GM15510 (cell line): ENCODE measurements around the gene ARMC12.

Experiments used
- POLR2A ChIP-seq: IDR thresholded peaks from 3 replicates; pipeline ENCODE4 v1.6.1; 2011; ENCODE audit warnings: borderline replicate concordance; ENCODE audit not compliant: insufficient read length; ENCODE audit errors: extremely low read depth

ARMC12 gene

DNA sequence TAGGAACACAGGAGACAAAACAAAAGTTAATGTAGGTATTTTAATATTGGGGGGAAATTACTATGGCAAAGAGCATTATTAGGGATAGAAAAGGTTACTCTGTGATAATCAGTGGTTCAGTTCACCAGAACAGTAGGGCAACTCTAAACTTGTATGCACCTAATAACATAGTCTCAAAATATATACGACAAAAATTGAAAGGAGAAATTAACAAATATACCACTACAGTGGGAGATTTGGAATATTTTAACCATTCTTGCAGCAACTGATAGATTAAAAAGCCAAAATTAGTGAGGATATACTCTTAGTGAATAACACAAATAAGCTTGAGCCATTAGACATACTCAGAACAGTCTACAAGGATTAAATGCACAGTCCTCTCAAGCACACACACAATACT is 11.0 kb downstream of the ARMC12 start:
- no peak for TF ChIP-seq POLR2A

DNA sequence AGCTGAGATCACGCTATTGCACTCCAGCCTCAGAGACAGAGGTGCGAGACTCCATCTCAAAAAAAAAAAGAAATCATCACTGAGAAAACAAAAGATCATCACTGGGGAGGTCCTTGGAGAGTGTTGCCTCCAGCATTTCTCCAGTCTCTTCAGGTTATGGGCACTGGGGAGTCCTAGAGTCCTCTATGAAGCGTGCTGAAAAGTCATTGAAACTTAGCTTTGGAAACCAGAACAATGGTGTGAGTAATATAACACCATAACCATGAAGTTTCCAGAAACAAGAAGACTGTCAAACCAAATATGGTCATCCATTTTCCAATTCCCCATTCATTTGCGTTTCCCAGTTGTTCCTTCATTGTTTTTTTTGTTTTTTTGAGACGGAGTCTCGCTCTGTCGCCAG is 13.7 kb downstream of the ARMC12 start:
- no peak for TF ChIP-seq POLR2A

DNA sequence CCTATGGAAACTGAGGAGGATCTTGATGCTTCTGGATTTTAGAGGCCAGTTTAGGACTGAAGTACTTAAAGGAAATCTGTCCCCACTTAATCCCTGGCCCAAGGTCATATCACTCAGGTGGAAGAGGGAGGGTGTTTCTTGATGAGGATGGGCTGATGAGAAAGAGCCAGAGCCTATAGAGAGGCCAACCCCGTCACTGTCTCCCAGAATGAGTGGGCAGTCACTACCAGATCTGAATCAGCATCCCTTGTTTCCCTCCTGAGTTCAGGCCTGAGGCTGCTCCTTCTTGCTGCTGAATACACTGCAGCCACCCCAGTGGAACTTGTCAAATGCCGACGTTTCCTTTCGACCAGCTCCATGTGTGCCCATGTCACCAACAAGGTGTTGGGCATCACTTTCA is 14.8 kb downstream of the ARMC12 start:
- no peak for TF ChIP-seq POLR2A

DNA sequence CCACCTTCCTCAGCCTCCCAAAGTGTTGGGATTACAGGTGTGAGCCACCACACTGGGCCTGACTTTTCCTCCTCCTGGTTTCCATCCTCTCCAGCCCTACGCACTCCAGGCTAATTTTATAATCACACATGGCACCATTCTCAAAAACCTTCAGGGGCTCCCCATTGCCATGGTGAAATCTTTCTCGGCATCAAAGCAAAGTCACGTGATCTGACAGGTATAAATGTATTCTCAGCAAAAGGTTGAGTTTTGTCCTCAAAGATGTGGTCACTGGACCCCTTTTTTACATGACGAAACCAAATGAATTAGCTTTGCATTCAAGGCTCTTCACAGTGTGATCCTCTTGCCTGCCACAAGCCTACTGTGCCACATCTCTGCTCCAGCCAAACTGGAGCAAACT is 15.5 kb downstream of the ARMC12 start:
- TF ChIP-seq POLR2A = no peak

DNA sequence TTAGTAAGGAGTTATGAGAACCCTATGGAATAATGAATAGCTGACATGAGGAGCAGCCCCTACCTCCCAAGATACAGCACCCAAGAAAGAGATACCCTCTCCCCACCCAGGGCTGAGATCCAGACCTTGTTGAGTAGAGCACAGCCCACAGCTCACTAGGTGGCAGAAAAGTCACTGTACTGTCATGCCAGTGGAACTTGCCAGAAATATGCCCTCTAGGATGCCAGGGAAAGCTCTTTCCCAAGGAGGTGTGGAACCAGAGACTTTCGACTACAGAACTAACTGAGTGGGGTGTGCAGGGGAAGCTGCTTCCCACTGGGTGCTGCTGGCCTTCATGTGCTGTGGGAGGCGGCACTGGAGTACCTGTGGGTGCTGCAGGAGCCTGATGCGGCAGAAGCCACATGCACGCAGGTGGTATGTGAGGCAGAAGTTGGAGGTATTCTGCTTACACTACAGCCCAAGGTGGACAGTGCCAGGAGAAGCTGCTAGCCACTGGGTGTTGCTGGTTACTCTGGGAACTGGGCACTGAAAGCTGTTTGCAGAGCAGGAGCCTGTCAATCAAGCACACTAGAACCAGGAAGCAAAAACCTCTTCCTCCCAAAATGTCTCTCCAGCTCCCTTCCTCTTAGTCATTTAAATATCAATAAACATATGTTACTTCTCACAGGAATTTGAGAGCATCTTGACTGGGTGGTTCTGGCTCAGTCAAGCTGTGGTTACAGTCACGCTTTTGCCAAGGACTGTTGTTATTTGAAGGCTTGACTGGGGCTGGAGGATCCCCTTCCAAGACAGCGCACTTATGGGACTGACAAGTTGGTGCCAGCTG is 17.8 kb downstream of the ARMC12 start:
- TF ChIP-seq POLR2A = no peak

DNA sequence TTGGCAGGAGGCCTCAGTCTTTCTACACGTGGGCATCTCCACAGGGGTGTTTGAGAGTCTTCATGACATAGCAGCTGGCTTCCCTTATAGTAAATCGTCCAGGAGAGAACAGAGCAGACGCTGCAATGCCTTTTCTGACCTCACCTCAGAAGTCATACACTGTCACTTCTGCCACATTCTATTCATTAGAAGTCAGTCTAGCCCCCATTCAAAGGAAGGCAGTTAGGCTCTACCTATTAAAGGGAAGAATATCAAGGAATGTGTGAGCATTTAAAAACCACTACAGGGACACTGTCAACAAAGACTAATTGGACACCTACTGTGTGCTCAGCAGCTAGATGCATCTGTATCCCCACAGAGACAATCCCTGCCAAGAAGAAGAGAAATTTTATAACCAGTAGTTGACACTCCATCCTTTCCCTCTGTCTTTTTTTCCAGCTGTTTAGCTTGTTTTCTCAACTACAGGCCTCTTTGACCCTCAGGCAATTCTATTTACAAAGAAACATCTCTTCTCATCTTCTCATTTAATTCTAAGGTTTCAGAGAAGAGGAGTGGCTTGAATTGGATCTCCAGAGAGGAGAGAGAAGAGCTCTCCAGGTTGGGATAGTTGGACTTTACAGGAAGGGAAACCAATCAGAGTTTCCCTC is 18.6 kb downstream of the ARMC12 start:
- no peak for TF ChIP-seq POLR2A

DNA sequence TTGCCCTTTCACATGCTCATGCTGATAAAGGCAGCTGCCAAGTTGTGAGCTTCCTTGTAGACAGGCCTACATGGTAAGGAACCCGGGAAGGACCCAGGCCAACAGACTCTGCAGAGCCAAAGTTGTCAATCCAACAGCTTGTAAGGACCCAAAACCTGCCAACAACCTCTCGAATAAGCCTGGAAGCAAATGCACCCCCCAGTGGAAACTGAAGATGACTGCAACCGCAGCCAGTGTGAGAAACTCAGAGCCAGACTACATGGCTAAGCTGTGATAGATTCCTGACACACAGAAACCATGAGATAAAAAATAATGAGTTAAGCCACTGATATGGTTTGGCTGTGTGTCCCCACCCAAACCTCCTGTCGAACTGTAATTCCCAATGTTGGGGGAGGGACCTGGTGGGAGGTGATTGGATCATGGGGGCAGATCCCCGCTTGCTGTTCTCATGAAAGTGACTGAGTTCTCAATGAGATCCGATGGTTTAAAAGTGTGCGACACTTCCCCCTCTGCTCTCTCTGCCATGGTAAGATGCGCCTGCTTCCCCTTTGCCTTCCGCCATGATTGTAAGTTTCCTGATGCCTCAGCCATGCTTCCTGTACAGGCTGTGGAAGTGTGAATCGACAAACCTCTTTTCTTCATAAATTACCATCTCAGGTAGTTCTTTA is 20.8 kb downstream of the ARMC12 start:
- TF ChIP-seq POLR2A = no peak

DNA sequence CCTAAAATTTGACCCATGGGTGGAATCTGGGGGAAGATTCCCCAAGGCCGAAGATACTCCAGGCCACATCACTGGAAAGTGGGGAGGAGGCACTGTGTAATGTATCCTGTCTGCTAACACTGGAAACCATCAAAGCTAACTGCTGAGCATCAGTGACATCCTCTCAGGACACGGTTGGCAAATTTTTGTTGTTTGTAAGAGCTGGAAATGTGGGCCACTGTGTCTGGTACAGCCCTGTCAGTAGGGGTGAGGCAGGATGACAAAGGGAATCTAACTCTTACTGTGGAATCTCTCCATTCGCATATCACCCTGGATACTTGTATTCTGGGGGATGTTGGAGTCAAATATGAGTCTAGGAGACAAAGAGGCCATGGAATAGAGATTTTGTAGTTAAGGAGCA is 22.6 kb downstream of the ARMC12 start:
- TF ChIP-seq POLR2A = no peak

DNA sequence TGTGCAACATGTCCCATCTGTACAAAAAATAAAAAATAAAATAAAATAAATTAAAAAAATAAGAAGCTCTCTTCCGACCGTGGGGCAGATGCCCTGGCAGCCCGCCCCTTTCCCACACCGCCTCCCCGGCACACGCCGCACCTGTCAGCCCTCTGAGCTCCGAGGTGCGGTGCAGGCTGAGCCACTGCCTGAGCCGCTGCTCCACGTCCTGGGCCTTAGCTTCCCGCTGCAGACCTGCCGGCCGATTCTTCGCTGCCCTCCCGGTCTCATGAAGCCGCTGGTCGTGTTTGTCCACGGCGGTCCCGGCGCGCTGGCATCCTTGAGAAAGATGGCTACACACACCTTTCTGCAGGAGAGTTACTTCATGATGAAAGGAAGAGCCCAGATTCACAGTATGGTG is 28.9 kb downstream of the ARMC12 start:
- TF ChIP-seq POLR2A = no peak

DNA sequence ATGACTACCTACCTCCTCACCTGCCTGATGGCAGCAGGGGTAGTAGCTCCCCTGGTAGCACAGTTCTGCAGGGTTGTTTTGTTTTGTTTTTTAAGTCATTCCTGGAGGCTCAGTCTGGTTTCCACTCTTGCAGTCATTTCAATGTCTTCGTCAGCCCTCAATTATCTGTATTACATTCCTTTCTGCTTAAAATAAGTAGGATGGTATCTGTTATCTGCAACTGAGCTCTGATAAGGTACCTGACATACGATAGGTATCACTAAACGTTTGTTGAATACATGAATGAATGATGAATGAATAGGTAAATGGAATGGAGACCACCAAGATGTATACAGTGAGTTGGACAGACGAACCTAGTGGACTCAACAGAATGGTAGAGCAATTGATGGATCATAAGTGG is 32.4 kb downstream of the ARMC12 start:
- TF ChIP-seq POLR2A = no peak

DNA sequence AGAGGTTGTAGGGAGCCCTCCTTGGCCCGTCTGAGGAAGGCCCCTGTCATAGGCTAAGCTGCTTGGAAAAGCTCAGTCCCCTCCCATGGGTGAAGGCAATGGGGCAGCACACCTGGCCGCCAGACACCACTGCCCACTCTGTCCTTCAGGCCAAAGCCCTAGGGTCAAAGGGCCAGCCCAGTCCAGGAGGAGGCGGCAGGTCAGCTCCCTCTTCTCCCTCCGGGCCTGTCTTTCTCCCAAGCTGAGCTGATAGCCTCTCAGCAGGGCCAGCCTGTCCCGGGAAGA is 34.5 kb downstream of the ARMC12 start:
- no peak for TF ChIP-seq POLR2A

DNA sequence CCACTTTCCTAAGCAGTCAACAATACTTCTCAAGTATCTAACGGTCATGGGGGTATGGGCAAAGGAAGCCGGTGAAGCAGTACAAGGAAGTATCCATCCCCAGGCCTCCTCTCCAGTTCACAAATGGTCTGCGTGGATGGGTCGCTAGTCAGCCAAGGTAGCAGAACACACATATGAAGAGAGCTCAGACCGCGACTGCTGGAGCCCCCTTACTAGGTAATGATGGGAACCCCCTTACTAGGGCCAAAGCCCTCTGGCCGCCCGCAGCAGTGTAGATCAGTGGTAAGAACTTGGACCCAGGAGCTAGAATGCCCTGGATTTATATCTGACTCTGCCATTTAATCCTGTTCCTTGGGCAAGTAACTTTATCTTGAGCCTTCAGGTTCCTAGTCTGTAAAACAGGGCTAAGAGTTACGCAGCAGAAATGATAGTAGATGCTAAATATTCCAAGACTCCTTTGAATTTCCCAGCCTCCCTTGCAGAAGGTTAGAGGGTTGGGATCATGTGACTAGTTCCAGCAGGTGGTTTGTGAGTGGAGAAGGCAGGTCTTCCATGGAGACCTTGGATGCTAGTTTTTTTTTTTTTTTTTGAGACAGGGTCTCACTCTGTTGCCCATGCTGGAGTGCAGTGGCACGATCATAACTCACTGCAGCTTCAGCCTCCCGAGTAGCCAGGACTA is 37.4 kb downstream of the ARMC12 start:
- no peak for TF ChIP-seq POLR2A

DNA sequence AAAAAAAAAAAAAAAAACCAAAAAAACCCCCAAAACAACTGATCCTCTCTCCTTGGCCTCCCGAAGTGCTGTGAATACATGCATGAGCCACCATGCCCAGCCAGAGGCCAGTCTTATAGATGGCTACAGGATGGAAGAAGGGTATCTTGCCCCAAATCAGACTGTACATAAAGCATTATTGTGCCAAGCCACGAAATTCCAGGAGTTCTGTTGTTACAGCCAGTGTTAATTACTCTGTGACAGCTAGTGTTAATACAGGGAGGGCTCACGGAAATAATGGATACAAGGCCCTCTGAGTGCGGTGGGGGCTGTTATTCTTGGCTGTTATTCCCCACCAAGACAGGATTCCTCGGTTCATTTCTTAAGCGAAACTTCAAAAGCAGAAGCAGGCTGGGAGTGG is 38.2 kb downstream of the ARMC12 start:
- TF ChIP-seq POLR2A = no peak

DNA sequence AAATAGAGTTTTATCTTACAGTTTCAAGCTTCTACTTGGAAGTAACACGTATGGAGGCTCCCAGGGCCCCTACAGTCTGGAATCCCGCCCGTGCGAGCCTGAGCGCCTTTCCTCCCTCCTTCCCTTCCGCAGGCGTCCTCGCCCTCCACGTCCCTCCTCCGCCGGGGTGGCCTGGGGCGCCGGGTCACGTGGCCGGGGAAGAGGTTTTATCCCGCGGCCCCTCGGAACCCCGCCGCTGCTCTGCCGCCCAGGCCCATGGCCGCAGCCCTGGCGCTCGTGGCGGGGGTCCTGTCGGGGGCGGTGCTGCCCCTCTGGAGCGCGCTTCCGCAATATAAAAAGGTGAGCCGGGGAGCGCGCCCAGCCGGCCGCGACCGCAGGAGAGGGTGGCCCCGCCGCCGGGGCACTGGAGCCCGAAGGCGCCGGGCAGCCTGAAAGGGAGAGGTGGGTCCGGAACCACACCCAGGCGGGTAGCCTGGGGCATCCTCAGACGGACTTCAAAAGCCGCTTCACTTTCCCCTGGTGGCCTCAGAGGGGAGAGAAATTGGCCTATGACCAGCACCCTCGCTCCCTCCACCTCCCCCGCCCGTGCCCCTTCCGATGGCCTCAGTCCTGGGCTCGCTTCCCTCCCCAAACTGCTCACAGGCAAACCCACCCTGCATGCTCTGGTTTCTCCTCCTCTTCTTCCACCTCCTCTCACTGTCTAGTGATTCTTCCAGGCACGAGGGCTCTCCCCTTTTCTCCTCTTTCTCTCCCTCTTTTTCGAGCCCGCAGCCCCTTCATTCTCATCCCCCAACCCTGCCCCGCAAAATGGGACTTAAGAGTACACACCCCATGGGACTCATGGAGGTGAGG is 39.8 kb downstream of the ARMC12 start, which contains the start of gene CLPSL2:
Gene CLPSL2, plus strand, starts transcription at position 235 of the 852 bp plus-strand sequence. Its CDS starts 21 bp downstream, at position 256.
- no peak for TF ChIP-seq POLR2A
